ENCODE results near the gene FTO. TPM values are rescaled to one million over a fixed set of nuclear protein-coding genes. Genes with fewer than 3 reads are reported as not detected.
A peak's percentile ranks its signal among the peaks of the same experiment; 100 is the strongest.

Gene FTO
- total RNA-seq, 1 experiment from 2014 or later = 55.0 TPM

DNA sequence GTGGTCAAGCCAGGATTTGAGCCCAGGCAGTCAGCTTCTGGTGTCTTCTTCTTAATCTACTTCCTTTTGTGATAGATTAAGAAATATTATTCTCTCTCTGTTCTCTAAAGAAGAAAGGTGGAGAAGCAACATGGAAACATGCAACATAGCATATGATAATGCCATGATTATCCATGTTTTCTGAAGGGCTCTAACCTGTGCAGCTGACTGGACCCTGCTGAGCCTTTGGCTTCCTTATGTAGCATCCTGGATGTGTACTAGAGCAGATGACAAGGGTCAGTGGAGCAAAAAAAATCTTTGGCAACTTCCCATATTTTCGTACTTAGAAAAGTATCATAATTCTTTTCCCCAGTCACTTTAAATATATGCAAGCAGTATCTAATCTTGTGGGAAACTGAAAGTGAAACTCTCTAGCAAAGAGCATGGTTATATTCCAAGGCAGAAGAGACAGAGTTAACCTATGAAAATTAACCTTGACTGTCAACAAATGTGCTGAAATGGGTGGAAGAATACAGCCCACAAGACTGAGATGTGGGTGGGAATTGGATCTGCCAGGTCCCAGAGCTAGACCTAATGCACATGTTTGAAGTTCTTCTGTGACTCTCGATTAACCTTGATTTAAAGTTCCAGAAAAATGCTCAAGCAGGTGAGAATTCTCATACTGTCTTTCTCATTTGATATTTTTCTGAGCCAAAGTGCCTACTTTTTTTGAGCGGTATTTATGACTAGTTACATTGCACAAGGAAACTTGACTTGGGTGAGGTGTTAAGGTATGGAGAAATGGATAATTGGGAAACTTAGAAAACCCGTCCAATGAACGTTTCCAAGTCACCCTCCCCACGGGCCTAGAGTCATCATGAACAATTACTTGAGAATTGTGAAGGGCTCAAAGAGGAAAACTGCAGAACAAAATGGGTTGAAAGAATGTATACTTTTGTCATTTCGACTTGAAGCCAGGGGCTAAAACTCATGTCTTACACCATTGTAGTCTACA lies 248.6 kb downstream of the FTO start:
- Mint-ChIP-seq H3K36me3 (ENCODE audit: insufficient read depth, unreplicated experiment) (peaks cover 13% of the 10 kb centered on the region), H3K4me1 (ENCODE audit: insufficient read depth, unreplicated experiment) (peaks cover 9% of the 10 kb centered on the region), H3K27ac (ENCODE audit: low read depth, unreplicated experiment) (peak overlapping the region; percentile 66), H3K9me3 (ENCODE audit: unreplicated experiment) (no peaks in the 10 kb centered on the region), H3K4me3 (ENCODE audit: unreplicated experiment) (peak overlapping the region; percentile 56), H3K27me3 (ENCODE audit: insufficient read depth, unreplicated experiment) (no peaks in the 10 kb centered on the region)
- intact Hi-C loops (cut with micrococcal nuclease) = no loop called here
- TF ChIP-seq CTCF (IDR thresholded peaks at IDR 0.05; ENCODE audit: unreplicated experiment) = no peak
- ChIA-PET CTCF (interaction anchor here (0.7 kb wide), 1 partner anchor 1366 kb away, joined by 3 read pairs; no protein-coding TSS in a partner anchor), POLR2A (no interaction called here)
- no TSS peak for BruUV-seq (replicated peaks)
- DNase-seq (ENCODE audit: unreplicated experiment) = peak; percentile 51

DNA sequence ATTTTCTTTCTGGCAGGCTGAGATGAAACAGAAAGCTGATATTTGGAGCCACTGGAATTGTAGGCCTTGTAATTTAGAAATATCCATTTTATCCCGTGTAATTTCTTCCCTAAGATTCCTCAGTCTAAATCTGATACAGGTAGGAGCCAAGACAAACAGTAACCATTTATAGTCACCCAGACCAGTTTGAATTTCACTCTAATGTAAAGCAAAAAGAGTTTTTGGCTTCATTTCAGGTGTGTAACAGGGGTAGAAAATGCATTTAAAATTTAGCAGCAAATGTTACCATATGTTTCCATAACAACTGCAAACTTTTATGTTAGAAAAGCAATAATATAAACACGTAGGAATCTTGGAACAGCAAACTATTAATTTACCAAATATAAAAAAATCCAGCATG lies 249.4 kb downstream of the FTO start:
- intact Hi-C loops (cut with micrococcal nuclease) = no loop called here
- Mint-ChIP-seq H3K9me3 (ENCODE audit: unreplicated experiment) (no peaks in the 10 kb centered on the region), H3K27ac (ENCODE audit: low read depth, unreplicated experiment) (no peak overlapping the region), H3K27me3 (ENCODE audit: insufficient read depth, unreplicated experiment) (no peaks in the 10 kb centered on the region), H3K36me3 (ENCODE audit: insufficient read depth, unreplicated experiment) (peaks cover 7% of the 10 kb centered on the region), H3K4me1 (ENCODE audit: insufficient read depth, unreplicated experiment) (peaks cover 9% of the 10 kb centered on the region), H3K4me3 (ENCODE audit: unreplicated experiment) (no peak overlapping the region)
- BruUV-seq (replicated peaks) = no TSS peak
- no peak for TF ChIP-seq CTCF (IDR thresholded peaks at IDR 0.05; ENCODE audit: unreplicated experiment)
- ChIA-PET POLR2A (no interaction called here), CTCF (no interaction called here)
- DNase-seq (ENCODE audit: unreplicated experiment) = no peak

- H3K9me3 Mint-ChIP-seq (ENCODE audit: unreplicated experiment) = no peaks in the 10 kb centered on the region
- H3K4me1 Mint-ChIP-seq (ENCODE audit: insufficient read depth, unreplicated experiment) = peaks cover 9% of the 10 kb centered on the region
- no peak overlapping the region for H3K27ac Mint-ChIP-seq (ENCODE audit: low read depth, unreplicated experiment)
- no peak overlapping the region for H3K4me3 Mint-ChIP-seq (ENCODE audit: unreplicated experiment)
- intact Hi-C loops (cut with micrococcal nuclease) = no loop called here
- DNase-seq (ENCODE audit: unreplicated experiment) = no peak
- ChIA-PET CTCF (interaction anchor here (0.6 kb wide), 1 partner anchor 295 kb away, joined by 3 read pairs; no protein-coding TSS in a partner anchor), POLR2A (interaction anchor here (0.7 to 0.8 kb wide), 2 partner anchors 9 to 285 kb away, joined by 3 read pairs; no protein-coding TSS in a partner anchor)
- no peak for TF ChIP-seq CTCF (IDR thresholded peaks at IDR 0.05; ENCODE audit: unreplicated experiment)
- no peaks in the 10 kb centered on the region for H3K27me3 Mint-ChIP-seq (ENCODE audit: insufficient read depth, unreplicated experiment)
- no TSS peak for BruUV-seq (replicated peaks)
- H3K36me3 Mint-ChIP-seq (ENCODE audit: insufficient read depth, unreplicated experiment) = peaks cover 7% of the 10 kb centered on the region
Observed at GRCh38 chr16:53955221-53955875, 251.4 kb downstream of the FTO start.

DNA sequence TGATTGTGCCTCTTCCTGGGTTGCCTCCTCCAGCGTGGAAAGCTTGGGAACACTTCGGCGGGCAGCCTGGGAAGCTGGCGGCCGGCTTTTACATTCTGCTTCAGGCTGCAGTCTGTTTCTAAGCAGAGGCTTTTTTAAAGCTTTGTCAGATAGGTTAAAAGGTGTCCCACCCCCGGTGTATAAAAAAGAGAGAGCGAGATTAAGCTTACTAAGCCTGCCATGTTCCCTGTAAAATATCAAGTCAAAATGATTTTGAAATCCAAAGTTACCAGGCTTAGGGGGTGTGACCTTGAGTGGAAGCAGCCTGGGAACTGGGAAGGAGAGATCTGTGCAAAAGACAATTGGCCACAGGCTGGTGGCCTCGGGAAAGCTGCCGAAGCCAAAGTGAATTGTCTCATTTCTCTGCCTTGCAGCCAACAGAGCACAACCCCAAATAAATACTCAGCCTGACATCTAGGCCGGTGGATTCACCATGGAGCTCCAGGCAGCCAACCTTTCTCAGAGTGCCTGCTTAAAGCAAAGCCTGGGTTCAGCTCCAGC lies 254.5 kb downstream of the FTO start:
- Mint-ChIP-seq H3K27ac (ENCODE audit: low read depth, unreplicated experiment) (no peak overlapping the region), H3K4me1 (ENCODE audit: insufficient read depth, unreplicated experiment) (no peaks in the 10 kb centered on the region), H3K4me3 (ENCODE audit: unreplicated experiment) (no peak overlapping the region), H3K36me3 (ENCODE audit: insufficient read depth, unreplicated experiment) (peaks cover 7% of the 10 kb centered on the region), H3K27me3 (ENCODE audit: insufficient read depth, unreplicated experiment) (no peaks in the 10 kb centered on the region), H3K9me3 (ENCODE audit: unreplicated experiment) (no peaks in the 10 kb centered on the region)
- ChIA-PET CTCF (interaction anchor here (1.0 kb wide), 1 partner anchor 13 kb away, joined by 5 read pairs; no protein-coding TSS in a partner anchor), POLR2A (interaction anchor here (0.5 kb wide), 1 partner anchor 547 kb away, joined by 3 read pairs; no protein-coding TSS in a partner anchor)
- no TSS peak for BruUV-seq (replicated peaks)
- no peak for TF ChIP-seq CTCF (IDR thresholded peaks at IDR 0.05; ENCODE audit: unreplicated experiment)
- DNase-seq (ENCODE audit: unreplicated experiment) = no peak
- intact Hi-C loops (cut with micrococcal nuclease) = no loop called here

All from MCF 10A (cell line).